ENCODE data around the gene PTGDS.

PTGDS gene

DNA sequence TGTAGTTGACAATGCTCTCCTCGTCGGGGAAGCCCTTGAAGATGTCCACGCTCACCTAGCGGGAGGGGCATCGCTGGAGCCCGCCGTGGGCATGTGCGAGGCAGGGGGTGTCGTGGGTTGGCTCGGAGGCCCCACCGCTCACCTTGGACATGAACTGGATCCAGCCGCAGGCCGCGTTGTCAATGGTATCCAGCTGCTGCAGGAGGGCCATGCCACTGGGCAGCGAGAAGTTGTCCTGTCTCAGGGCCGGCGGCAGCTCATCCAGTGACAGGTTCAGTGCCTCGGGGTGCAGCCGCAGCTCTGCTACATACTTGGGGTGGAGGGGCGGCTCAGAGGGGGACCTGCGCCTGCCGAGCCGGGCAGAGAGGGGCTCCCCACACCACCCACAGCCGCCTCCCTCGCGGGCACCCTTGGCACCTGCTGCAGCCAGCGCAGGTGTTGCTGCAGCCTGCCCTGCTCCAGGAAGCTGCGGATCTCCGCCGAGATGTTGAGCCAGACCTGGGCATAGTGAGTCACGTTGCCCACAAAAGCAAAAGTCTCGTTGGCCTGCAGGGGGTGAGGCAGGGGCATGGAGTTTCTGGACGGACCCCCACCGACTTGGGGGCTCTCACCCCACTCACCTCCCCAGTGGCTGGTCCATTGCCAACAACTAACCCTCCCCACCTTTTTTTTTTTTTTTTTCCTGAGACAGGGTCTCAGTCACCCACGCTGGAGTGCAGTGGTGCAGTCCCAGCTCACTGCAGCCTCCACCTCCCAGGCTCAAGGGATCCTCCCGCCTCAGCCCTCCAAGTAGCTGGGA, 41.7 kb downstream of the PTGDS start:
- no peak for DNase-seq (ENCODE audit: low spot score)

DNA sequence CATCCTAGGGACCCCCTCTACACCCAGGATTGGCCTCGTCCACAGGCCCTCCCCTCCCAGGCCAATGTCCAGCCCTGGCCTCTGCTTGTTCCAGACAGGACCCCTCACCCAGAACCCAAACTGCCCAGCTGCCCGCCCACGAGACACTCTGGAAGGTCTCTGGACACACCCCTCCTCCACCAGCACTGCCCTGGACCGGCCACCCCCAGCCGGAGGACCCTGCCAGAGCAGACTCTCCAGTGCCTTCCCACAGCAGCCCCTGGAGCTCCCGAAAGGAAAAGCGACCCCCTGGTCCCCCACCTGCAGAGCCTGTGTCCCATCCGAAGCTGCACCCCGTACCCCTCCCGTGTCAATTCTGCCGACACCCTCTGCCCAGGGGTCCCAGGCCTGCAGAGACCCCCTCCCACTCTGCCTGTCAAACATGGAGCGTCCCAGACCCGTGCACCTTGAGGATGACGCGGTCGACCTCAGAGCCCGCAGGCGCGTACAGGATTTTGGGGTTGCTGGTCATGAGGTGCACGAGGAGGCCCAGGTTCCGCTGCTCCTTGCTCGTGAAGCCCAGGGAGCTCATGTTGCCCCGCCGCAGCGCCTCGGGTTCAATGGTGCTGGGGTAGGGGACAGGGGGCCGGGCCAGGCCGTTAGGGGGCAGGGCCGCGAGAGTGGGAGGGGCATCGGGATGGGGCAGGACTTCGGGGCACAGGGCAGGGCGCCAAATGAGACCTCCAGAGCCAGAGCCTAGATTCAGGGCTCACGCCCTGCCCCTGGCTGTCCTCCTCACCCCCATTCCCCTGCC, 42.8 kb downstream of the PTGDS start:
- DNase-seq (ENCODE audit: low spot score): no peak
- TF ChIP-seq, protein P1, sequence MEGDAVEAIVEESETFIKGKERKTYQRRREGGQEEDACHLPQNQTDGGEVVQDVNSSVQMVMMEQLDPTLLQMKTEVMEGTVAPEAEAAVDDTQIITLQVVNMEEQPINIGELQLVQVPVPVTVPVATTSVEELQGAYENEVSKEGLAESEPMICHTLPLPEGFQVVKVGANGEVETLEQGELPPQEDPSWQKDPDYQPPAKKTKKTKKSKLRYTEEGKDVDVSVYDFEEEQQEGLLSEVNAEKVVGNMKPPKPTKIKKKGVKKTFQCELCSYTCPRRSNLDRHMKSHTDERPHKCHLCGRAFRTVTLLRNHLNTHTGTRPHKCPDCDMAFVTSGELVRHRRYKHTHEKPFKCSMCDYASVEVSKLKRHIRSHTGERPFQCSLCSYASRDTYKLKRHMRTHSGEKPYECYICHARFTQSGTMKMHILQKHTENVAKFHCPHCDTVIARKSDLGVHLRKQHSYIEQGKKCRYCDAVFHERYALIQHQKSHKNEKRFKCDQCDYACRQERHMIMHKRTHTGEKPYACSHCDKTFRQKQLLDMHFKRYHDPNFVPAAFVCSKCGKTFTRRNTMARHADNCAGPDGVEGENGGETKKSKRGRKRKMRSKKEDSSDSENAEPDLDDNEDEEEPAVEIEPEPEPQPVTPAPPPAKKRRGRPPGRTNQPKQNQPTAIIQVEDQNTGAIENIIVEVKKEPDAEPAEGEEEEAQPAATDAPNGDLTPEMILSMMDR (IDR thresholded peaks at IDR 0.05; ENCODE audit: extremely low read depth, missing control alignments): no peak

More for the DNA sequence above, 41.7 kb downstream of the PTGDS start:
- TF ChIP-seq, protein P1 (IDR thresholded peaks at IDR 0.05; ENCODE audit: extremely low read depth, missing control alignments): no peak

DNA sequence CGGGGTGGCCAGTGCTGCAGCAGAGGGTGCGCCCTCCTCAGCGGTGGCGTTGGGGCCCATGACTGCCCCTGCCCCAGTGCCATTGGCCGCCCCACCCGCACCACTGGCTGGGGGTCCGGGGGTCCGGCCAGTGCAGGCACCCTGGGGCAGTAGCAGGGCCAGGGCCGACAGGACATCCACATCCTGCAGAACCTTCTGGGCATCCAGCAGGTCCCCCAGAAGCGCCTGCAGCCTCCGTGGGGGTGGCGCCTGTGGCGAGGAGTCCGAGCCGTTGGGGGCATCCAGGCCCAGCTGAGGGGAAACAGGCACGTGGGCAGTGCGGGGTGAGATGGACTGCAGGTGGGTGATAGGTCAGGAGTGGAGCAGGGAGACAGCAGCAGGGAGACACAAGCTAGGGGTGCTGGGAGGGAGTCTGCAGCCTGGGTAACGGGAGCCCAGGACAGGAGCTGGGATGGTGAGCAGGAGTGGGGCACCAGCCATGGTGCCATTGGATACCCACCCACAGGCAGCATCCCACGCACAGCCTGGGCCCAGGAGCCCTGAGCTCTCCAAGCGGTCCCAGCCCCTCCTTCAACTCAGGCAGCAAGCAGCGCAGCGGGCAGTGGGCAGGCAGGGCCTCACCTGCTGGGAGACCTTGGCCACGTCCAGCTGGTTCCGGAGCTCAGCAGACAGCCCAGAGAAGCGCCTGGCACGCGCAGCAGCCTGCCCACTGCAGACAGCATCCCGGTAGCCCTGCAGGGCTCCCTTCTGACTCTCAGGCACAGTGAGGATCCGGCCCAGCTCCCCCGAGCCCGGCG, 43.7 kb downstream of the PTGDS start:
- no peak for DNase-seq (ENCODE audit: low spot score)
- TF ChIP-seq, protein P1 (IDR thresholded peaks at IDR 0.05; ENCODE audit: extremely low read depth, missing control alignments): no peak

DNA sequence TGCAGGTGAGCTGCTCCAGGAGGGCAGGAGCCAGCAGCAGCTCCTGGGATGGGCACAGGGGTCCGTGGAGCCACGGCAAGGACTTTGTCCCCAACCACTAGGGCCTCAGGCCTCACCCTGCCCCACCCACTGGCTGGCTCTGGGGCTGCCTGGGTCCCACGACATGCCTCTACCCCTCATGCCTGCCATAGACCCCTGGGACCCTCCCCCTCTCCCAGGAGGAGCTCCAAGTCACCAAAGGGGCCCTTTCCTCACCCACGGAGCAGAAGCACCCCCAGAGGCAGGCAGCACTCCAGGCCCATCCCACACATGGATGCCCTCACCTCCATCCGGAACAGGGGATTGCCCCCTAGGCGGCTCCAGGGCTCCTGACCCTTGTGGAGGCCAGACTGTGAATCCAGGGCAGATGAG, 44.3 kb downstream of the PTGDS start:
- TF ChIP-seq, protein P1 (IDR thresholded peaks at IDR 0.05; ENCODE audit: extremely low read depth, missing control alignments): no peak
- no peak for DNase-seq (ENCODE audit: low spot score)

DNA sequence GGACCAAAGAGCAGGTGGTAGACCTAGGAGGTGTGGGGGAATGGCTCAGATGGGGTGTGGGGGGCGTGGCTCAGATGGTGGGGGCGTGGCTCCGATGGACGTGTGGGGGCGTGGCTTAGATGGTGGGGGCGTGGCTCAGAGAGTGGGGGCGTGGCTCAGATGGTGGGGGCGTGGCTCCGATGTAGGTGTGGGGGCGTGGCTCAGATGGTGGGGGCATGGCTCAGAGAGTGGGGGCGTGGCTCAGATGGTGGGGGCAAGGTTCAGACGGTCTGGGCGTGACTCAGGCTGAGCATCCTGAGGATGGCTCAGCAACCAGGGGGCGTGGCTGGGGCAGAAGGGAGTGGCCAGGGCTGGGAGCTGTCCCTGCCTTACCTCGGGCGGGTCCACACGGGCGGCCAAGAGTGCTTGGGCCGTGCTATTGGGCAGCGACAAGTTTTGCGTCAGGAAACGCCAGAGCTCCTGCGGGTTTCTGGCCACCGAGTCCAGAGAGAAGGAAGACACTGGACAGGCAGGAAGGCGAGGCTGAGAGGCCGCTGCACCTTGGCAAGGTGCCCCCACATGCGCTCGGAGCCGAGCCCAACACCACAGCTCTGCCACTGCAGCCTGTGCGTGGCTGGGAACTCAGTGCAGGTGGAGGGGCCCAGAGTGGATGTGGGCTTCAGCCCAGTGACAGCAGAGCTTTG, 44.8 kb downstream of the PTGDS start:
- DNase-seq (ENCODE audit: low spot score): peak; percentile 73
- TF ChIP-seq, protein P1 (IDR thresholded peaks at IDR 0.05; ENCODE audit: extremely low read depth, missing control alignments): no peak

DNA sequence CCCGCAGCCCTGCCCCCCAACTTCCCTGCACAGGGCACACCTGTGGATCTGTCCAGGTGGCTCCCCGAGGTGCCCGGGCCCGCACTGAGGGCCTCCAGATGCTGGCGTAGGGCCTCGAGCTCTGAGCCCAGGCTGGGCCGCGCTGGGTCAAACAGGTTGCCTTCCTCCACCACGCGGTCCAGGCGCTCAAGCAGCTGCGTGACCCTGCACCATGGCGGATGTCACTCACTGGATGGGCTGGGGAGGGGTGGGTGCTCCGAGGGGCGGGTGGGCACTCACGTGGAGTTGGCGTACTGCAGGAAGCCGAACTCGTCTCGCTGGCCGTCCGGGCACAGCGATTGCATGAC, 45.3 kb downstream of the PTGDS start:
- DNase-seq (ENCODE audit: low spot score): no peak
- TF ChIP-seq, protein P1 (IDR thresholded peaks at IDR 0.05; ENCODE audit: extremely low read depth, missing control alignments): no peak
